AG08395 (cell line): Measurements from ENCODE around the gene PTPRD.

Experiments used
- DNase-seq: peaks from one replicate; pipeline ENCODE4 v3.0.0; 2012; ENCODE audit warnings: mixed read lengths, low spot score

The PTPRD gene

DNA sequence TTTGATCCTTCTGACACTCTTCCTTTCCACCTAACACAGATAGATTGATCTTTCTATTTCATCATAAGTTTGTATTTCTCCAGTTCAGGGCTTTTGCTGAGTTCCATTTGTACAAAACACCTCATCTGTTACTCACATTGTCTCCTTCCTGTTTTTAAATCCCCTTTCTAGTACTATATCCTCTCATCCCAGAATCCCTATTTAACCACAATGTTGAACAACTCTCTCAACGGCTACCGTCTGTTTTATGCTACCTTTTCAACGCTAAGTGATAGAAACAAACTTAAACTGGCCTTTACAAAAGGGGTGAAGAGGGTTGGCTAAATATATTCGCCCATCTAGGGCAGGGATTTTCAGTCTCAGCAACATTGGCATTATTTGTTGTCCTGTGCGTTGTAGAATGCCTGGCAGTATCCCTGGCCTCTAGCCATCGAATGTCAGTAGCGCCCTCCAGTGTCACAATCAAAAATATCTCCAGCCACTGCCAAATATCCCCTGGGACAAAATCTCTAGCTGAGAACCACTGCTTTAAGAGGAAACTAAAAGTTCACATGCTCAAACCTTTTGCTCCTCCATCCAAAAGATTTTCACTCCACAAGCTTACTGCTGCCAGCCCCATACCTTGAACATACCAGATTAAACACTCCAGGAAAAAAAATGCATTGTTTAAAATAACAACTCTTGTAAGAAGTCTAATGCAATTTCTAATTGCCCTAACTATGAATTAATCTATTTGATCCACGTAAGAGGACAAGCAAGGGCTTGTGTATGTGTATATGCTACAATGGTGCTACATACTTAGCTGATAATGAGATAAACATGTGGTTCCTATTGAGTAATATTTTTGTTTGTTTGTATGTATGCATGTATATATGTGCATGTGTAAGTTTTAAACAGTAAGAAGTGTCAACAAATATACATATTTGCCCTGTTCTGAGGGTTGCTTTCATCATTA lies 344.0 kb downstream of the PTPRD start:
- no peak for DNase-seq

DNA sequence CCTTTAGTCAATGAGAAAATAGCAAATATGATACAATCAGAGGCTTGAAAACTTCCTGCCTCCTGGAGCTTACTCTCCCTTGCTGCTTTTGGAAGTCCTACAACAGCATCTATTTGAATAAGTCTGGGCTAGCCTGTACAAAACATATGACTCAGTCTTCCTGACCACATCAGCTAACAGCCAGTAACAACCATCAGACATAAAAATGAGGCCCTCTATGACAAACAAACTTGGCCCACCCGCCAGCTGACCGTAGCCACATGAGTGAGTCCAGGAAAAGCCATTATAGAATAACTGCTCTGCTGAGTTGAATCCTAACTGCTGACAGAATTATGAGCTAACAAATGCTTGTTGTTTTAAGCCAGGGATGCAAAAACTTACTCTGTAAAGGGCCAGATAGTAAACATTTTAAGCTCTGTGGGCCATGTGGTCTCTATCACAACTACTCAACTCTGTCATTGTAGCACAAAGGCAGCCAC lies 347.6 kb downstream of the PTPRD start:
- no peak for DNase-seq

DNA sequence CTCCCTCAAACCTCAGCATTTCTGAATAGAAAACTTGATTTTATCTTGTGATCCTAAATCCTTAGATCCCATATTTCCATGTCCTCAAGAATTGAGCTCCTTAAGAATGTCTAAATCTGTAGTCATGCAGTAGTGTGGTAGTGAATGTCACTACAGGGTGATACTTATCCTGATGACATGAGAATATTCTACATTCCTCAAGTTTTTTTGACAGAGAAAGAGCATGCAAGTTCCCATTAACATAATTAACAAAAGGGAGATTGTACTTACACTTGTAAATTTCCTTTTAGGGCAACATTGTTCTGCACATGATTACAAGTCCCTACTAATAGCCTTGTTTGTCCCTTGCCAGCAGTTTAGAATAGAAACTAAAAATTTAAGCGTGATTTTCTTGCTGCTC lies 352.3 kb downstream of the PTPRD start:
- DNase-seq: no peak

DNA sequence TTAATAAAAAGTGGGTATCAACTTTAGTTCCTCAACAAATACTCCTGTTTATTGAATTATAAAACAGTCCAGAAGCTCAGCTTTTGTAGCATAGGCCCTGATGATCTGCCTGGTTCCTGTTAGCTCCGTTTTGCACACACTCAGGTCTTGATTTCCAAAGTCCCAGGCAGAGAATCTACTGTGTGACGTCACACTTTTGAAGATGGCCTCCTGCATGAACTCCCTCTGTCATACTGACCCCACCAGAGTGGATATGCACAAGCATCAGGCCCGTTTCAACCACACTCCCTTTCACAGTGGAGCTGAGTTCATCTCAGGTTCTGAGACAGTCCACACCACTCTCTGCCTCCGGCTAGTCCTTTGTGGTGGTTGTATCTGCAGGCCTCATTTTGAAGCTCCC lies 353.1 kb downstream of the PTPRD start:
- DNase-seq: no peak

DNA sequence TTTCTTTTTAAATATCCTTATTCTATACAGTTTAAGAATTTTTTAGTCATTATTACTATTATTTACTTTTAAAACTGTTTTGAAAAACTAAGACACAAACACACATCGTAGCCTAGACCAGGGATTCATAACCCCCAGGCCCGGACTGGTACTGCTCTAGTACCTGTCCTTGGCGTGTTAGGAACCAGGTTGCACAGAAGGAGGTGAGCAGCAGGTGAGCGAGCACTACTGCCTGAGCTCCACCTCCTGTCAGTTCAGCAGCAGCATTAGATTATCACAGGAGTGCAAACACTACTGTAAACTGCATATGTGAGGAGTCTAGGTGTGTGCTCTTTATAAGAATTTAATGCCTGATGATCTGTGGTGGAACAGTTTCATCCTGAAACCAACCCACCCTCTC lies 357.0 kb downstream of the PTPRD start:
- DNase-seq: no peak

DNA sequence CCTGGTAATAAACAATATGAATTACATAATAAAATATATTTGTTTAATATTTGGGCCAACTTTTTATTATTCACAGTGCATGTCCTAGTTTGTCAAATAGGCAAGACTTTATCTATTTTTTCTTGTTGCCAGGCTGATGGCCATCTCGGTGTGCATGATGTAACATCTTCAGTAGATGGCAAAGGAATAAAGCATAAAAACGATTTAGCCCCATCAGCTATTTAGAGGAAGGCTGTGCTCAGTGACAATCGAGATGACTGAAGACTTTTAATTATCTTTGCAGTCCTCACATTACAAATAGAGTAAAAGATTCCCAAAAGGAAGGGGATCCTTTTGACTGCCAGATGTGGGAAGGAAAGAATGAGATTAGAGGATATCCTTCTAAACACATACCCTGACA lies 358.5 kb downstream of the PTPRD start:
- no peak for DNase-seq

DNA sequence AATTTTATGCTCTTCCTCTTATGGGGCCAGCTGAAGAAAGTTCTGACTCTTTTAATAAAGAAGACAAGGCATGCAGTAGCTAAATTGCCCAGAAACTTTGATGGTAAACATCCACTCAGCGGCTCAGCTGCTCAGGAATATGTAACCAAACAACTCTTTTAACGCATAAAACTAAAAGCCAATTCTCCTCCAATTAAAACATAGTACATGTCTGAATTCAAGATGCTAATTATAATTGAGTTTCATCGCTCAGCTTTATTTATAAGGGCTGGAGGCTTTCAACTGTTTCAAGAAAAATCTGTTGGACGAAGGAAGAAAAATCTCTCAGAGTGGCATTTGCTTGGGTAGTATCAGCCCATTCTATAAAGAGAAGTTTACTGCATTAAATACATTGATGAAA lies 359.5 kb downstream of the PTPRD start:
- no peak for DNase-seq

DNA sequence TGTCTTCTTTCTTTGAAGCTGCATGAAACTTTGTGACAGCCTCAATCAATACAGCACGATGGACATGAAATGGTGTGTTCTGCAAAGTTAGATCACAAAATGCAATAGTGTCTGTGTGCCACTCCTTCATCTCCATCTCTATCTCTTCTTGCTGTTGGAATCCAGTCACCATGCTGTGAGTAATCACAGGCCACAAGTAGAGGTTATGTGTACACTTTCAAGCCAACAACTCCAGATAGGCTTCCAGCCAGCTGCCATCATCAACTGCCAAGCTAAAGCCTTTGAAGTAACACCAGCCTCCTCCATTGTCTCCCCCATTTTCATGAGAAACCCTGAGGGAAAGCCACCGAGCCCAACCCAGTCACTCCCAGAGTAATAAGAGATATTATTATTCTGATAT lies 360.6 kb downstream of the PTPRD start:
- no peak for DNase-seq

DNA sequence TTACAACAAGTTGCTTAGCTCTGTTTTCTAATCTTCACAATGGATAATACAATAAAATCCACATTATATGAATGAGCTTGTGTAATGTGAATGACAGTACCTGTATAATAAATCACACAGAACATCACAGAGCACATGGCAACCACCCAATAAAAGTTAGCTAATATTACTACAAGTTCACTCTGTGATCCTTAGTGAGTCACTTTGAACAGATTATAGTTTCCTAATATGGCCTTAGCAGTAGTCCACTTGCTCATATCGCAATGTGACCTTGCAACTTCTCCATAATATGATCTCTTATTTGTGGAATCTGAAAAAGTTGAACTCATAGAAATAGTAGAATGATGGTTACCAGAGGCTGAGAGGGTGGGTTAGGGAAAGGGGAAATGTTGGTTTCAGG lies 361.3 kb downstream of the PTPRD start:
- DNase-seq: no peak

DNA sequence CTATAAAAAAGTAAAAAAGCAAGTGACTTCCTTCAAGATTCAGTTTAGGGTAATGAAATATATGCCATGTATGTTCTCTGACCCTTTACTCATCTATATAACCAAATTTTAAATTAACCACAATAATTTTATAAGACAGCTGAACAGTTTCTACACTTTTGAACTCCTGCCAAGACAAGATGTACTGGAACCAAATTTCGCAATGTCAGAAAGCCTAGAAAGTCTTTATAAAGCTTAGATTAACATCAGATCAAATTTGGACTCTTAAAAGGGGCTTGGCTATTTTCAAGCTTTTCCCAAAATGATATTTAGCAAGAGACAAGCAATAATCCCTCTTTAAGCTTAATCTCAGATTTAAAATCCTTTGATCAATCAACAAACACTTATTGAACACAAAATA lies 362.6 kb downstream of the PTPRD start:
- no peak for DNase-seq

DNA sequence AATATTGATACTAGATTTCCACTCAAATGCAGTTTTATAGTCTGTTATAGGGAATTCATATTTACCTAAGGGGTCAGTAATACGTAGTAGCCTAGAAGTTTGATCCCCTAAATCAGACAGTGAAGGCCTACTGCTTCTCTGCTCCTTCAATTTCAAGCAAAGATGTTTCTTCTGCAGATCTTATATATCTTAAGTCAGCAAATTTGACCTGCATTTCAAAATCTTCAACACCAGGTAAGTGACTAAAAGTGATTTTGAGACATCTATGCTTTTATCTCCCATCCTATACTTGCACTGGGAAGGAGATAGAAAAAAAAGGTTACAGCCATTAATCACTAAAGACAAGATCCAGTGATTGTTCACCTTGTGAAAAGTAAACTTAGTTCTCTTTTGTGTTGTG lies 363.9 kb downstream of the PTPRD start:
- DNase-seq: no peak

DNA sequence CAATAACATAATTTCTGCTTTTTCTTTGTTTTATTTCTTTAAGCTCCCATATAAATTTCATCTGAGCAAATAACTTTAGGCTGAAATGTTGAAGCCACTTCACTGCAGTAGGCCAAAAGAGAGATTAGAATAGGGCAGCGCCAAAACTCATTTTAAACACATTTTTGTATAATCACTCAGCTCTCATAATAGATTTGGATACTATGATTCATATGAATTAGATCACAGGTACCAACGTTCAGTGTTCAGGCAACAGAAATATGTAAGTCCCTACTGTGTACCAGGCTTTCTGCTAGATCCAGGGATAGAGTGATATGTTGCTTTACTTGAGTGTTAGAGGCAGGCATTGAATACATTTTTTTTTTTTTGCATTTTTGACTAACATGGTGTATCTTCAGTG lies 370.5 kb downstream of the PTPRD start:
- DNase-seq: no peak

DNA sequence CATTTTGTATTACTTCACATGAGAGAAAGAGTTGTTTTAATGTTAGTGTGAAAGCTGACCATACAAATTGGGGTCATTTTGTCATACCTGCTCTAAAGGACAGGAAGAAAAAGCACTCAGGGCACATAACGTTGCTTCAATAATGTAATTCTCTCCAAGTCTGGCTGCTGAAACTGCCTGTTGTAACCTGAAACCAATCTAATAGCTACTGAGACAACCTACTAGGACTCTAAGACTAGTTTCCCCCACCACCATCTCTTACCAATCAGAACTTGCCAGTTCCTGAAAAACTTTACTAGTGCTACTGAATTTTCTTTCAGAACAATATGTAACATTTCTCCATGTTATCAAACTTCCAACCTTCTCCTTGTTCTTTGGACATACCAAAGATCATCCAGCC lies 374.7 kb downstream of the PTPRD start:
- no peak for DNase-seq

DNA sequence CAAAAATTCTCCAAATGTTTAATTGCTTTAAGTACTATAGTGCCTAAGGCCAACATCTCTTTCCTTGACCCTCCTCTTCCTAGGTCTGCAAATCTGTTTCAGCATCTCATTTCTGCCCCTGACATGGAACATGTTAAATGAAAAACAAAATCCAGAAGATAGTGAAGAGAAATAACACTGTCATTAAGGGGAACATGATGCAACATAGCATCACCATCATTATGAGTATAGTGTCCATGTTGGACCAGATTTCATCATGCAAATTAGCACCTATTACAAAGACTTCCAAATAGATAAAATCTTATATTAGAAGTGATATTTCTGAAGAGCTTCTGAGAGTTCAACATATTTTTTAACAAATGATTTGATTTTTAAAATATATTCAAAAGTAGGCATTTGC lies 375.2 kb downstream of the PTPRD start:
- no peak for DNase-seq

DNA sequence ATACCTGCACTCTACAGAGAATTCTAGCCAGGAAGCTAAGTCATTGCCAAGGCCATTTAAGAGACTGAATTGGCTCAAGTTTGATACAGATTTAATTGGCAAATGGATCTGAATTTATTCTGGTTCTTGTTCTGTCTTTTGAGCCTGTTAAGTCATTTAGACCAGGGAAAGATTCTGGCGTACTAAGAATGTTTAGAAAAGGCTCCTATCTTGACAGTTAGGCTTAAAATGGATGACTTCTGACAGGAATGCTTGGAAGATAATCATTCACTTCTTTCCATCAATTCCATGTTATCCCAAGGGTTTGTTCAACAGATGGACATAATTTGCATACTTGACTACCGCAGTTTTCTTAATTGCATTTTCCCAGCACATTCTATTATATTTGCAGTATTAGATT lies 376.6 kb downstream of the PTPRD start:
- DNase-seq: no peak

DNA sequence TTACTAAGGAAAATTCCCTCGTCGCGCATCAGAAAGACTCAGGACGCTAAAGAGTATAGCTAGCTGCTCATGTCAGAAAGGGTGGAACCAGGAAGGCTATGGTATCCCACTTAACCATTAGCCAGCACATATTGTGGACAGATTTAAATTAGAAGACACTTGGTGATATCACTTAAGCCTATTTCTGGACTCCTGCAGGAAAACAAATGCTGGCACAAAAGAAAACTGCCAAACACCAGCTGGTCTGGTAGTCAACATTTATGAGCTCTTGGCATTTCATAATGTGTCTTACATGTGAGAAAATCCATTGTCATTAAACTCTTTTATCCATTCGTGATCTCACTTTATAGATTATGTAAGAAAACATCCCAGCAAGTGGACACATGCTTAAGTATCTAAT lies 377.4 kb downstream of the PTPRD start:
- DNase-seq: no peak

DNA sequence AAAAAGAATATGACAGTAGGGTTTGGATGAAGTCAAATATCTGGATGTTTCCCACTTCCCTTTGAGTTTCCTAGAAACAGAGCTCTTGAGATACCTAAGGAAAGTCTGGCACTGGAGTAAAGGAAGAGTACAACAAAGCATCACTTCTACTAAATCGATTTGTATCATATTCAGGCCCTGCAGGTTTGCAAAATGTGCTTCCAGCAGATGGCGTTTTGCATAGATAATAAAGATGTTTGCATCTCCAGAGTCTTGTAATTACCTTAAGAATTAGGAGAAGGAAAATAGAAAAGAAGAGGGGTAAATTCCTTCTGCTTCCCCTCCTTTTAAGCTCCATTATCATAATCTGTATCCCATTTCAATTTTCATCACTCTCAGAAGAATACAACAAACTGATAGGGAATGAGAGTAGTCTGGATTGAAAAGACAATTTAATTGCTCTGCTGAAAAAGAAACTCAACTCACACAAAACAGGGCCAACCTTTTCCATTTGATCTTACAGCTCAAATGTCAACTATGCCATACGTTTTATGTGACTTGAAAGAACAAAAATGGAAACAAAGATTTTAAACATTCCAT lies 380.4 kb downstream of the PTPRD start:
- DNase-seq: no peak

DNA sequence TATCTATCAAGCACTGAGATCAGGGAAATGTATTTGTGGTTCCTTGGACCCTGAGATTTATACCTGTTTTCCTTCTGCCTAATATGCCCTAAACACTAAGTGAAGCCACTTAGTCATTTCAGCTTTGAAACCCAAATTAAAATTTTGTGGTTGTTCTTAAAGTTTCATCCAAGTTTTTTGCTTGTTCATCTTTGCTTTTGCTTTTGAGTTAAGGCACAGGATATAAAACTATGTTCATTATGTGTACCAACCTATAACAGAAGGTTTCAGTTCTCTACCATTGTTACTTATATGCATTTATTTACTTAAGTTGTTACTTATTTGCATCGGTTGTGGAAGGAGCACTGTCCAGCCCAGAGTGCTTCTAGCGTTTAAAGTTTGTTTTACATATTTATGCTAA lies 382.3 kb downstream of the PTPRD start:
- DNase-seq: no peak

DNA sequence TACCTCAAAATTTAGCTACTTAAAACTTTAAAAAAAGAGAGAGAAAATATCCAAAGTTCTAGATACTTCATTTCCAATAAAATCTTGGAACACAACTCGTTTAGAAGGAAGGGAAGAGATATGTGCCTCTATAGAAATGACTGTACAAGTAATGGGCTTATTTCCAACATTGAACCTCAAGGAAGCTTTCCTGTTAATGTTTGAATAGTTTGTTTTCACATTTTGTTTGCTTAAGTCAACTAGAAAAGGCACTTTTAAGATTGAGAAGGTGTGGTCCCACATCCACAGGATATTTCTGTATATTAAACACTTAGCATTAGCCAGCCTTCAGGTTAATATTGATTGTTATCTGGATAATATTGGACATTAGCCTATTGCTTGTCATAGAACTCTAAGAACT lies 384.7 kb downstream of the PTPRD start:
- DNase-seq: no peak

DNA sequence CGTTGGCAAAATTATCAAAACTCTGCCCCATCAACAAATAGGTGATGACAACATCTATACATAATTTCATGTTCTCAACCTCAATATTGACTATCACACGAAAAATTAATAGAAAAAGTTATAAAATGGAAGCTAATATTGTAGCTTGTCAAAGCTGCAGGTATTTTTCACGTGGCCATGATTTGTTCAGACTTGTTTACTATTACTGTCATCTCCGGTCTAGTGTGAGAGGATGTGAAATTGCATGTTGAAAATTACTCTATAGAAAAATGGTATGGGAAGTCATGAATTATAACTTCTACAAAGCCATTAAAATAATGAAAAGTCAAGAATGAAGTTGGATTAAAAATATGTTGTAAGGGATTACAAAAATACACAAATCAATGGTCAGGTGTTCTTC lies 385.8 kb downstream of the PTPRD start:
- DNase-seq: no peak

DNA sequence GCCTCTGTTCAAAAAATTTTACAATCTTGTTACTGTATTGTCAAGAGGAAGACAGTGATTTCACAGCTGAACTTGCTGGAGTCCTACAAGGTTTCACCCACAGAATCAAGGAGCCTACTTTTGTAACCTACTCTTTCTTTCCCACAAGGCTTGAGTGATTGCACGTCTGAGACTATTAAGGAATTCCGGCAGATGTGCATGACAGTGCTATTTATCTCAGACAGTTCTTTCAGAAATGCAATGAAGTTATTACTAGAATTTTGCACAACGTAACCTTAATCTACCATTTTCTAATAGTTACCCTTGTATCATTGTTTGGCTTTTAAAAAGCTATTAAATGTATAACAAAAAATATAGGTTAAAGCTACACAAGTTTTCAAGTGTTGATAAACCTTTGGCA lies 400.1 kb downstream of the PTPRD start:
- DNase-seq: no peak

DNA sequence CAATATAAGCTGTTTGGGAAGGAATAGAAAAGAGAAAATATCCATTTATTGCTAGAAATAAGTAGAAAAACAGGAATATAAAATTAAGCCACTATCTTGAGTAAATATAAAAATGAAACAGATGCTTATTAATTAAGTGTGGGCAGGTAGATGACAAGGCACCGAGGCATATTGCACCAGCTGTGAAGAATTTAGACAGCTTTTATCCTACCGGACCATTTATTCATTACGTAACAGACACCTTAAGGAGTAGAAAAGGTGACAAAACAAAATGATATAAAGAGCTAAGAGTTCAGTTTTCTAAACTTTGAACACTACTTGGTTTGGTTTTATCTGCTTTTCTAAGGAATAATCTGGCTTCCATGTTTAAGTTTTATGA lies 404.1 kb downstream of the PTPRD start:
- DNase-seq: no peak

DNA sequence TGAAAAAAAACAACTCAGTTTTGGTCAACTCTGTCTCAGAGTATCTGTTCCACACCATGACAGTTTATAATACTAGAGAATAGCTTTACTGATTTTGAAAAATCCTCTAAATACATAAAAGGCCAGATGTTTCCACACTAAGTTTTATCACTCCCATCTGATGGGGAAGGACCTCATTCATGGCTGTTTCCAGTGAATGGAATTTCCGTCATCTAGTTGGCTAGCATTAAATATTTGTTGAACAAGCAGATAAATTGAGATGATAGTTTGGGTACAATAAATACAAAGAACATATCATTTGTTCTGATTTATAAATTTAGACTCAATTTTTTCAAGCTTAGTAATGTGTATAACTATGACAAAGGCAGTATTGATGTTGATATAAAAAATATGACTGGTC lies 408.5 kb downstream of the PTPRD start:
- DNase-seq: no peak

DNA sequence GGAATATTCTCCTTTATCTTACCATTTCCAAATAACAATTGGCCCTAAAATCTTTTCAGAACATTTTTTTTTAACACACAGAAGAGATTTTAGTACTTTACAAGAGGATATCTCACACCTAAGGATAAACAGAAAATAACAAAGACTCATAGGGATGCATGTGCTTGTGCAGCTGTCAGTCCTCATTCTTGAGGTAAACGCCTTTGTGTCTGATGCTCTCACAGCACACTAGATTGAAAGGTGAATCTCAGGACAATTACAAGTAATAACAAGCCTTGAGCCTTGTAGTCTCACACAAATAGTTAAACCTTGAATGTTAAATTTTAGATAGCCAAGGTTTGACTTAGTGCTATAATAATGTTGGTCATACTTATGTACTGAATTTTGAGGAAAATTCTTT lies 439.2 kb downstream of the PTPRD start:
- no peak for DNase-seq
